ENCODE measurements around the gene CCDC142. TPM values are rescaled to one million over a fixed set of nuclear protein-coding genes. Genes with fewer than 3 reads are reported as not detected.

The CCDC142 gene
- total RNA-seq, 1 donor from 2014 or later = 41.3 TPM

DNA sequence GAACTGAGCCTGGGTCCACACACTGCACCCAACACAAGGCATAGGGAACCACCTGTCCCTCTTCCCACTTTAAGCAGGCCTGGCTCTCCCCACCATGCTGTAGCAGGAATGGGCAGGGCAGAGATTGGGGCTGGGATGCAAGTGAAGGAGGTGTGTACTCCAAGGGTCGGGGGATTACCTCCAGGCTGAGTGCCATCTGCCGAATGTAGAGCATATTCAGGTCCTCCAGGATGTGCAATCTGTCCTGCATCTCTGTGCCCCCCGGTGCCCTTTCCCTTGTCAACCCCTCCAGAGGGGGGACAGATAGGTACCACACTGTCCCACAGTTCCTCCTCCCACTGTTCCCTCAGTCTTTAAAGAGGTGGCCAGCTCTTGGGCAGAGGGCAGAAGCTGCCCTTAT is 43.4 kb downstream of the CCDC142 start:
- H3K4me1 ChIP-seq = peaks cover 44% of the 10 kb centered on the region
- peak in 1 of 2 donors; percentile 85 for DNase-seq (ENCODE audit: extremely low spot score in 2 of 2)
- peak overlapping the region; percentile 81 for H3K27ac ChIP-seq

DNA sequence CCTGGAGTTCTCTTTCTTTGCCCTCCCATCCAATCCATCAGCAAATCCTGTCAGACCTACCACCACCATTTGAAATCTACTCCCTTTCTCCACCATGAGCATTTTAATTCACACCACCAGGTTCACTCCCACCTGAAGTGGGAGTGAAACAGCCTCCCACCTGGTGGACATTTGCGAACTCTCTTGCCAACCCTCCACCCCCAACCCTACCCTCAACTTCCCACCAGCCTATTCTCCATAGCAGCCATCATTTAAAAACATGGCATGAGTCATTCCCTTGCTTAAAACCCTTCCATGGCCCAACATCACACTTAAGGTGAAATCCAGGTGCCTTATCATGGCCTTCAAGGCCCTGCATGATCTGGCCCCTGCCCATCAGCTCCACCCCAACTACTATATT is 44.5 kb downstream of the CCDC142 start:
- H3K4me1 ChIP-seq = peaks cover 44% of the 10 kb centered on the region
- no peak for DNase-seq (ENCODE audit: extremely low spot score in 2 of 2)
- H3K4me3 ChIP-seq = no peak overlapping the region
- intact Hi-C loops (cut with DNase I) = no loop called here
- no peaks in the 10 kb centered on the region for H3K36me3 ChIP-seq
- no peaks in the 10 kb centered on the region for H3K27me3 ChIP-seq
- H3K27ac ChIP-seq = no peak overlapping the region
- H3K9me3 ChIP-seq = no peaks in the 10 kb centered on the region
- TF ChIP-seq, protein P1, sequence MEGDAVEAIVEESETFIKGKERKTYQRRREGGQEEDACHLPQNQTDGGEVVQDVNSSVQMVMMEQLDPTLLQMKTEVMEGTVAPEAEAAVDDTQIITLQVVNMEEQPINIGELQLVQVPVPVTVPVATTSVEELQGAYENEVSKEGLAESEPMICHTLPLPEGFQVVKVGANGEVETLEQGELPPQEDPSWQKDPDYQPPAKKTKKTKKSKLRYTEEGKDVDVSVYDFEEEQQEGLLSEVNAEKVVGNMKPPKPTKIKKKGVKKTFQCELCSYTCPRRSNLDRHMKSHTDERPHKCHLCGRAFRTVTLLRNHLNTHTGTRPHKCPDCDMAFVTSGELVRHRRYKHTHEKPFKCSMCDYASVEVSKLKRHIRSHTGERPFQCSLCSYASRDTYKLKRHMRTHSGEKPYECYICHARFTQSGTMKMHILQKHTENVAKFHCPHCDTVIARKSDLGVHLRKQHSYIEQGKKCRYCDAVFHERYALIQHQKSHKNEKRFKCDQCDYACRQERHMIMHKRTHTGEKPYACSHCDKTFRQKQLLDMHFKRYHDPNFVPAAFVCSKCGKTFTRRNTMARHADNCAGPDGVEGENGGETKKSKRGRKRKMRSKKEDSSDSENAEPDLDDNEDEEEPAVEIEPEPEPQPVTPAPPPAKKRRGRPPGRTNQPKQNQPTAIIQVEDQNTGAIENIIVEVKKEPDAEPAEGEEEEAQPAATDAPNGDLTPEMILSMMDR (IDR thresholded peaks at IDR 0.05) = no peak
- TF ChIP-seq POLR2A (IDR thresholded peaks at IDR 0.05) = no peak
- TF ChIP-seq POLR2AphosphoS5 (IDR thresholded peaks at IDR 0.05; ENCODE audit: insufficient read depth in 1 of 2, low read depth in 1 of 2) = no peak

More for the DNA sequence above, 43.4 kb downstream of the CCDC142 start:
- TF ChIP-seq, protein P1 (IDR thresholded peaks at IDR 0.05) = no peak
- TF ChIP-seq POLR2A (IDR thresholded peaks at IDR 0.05) (no peak), POLR2AphosphoS5 (IDR thresholded peaks at IDR 0.05; ENCODE audit: insufficient read depth in 1 of 2, low read depth in 1 of 2) (no peak)
- no peaks in the 10 kb centered on the region for H3K27me3 ChIP-seq
- intact Hi-C loops (cut with DNase I) = no loop called here
- H3K4me3 ChIP-seq = peak overlapping the region; percentile 47 to 58
- no peaks in the 10 kb centered on the region for H3K9me3 ChIP-seq
- H3K36me3 ChIP-seq = no peaks in the 10 kb centered on the region

DNA sequence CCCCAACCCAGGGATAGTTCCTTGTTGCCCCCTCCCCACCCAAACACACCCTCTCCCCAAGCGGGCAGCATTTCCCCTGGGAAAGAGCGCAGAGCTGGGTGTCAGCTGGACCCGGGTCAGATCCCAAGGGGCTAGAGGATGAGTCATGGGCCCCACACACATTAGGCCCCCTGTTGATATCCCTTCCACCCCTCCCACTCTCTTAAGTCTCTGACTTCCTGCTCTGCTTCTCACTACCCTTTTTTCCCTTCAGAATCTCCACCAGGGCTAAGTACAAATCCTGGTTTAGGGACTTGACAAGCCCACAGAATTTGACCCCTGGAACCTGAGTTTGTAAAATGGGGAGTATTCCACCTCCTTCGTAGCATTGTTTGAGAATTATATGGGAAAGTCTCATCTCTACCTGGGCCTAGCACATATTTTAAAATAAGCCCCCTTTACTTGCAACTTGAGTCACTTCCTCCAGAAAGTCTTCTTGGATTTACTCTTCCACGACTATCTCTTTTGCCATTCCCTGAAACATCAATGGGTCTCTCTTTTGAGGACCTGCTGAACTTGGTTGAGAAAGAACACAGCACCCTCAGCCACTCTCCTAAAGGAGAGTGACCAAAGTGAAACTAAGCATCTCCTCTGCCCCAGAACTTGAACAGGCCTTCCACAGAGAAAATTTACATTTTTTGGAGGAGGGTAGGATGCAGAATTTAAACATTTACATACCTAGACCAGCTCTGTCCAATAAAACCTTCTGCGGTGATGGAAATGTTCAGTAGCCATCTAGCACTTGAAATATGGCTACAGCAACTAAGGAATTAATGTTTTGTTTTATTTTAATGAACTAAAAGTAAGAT is 45.7 kb downstream of the CCDC142 start:
- no peaks in the 10 kb centered on the region for H3K36me3 ChIP-seq
- H3K9me3 ChIP-seq = no peaks in the 10 kb centered on the region
- intact Hi-C loops (cut with DNase I) = no loop called here
- no peaks in the 10 kb centered on the region for H3K27me3 ChIP-seq
- no peak for DNase-seq (ENCODE audit: extremely low spot score in 2 of 2)
- no peak overlapping the region for H3K4me3 ChIP-seq
- peaks cover 42% of the 10 kb centered on the region for H3K4me1 ChIP-seq
- H3K27ac ChIP-seq = no peak overlapping the region
- TF ChIP-seq POLR2A (IDR thresholded peaks at IDR 0.05) = no peak
- TF ChIP-seq, protein P1 (IDR thresholded peaks at IDR 0.05) = no peak

DNA sequence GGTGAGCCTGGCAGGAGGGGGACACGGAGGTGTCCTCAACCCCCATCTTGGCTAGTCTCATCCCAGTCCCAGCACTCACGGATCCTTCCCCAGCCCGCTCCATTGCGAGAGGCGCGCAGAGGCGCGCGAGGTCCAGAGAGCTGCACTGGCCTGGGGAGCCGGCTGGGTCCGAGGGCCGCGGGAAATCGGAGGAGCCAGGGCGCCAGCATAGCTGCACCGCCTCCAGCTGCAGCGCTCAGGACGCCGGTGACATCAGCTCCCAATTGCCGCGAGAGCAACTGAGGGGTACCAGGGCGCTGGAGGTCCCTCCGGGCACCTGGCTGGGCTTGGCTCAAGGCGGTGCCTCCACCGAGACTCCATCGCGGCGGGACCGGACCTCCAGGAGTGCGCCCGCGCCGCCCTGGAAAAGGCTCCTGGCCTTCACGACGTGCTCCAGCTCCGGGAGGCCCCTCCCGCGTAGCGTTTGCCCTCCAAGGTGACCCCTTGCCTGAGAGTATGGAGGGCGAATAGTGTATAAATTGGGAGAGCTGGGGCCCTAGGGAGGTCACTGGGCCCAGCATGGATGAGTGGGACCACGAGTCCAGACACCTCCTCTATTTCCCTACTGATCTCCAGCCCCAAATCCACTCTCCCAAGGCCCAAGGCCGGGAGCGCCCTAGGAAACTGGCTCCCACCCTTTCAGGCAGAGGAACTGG is 46.5 kb downstream of the CCDC142 start:
- Histone ChIP-seq H3K4me1 (peaks cover 34% of the 10 kb centered on the region), H3K4me3 (no peak overlapping the region), H3K9me3 (no peaks in the 10 kb centered on the region), H3K27me3 (no peaks in the 10 kb centered on the region), H3K36me3 (peaks cover 0 to 3% of the 10 kb centered on the region in 2 donors), H3K27ac (no peak overlapping the region)
- TF ChIP-seq, protein P1 (IDR thresholded peaks at IDR 0.05) = no peak
- TF ChIP-seq POLR2AphosphoS5 (IDR thresholded peaks at IDR 0.05; ENCODE audit: insufficient read depth in 1 of 2, low read depth in 1 of 2) = no peak
- TF ChIP-seq POLR2A (IDR thresholded peaks at IDR 0.05) = no peak
- no peak for DNase-seq (ENCODE audit: extremely low spot score in 2 of 2)
- intact Hi-C loops (cut with DNase I) = no loop called here

DNA sequence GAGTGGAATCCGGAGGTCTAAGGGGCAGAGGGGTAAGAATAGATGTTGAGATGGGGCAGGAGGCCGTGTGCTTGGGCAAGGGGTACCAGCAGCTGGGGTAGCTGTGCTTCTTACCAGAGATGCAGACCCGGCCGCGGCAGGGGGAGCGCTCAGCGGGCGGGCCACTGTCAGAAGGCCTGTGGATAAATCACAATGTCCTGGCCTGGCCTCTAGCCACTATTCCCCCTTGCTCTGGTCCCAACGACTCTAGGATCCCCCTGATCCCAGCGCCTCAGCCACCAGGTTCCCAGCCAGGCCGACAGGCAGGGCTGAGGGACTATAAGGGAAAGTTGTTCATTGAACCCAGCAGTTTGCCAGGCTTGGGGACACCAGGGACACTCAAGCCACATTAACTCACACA is 52.3 kb downstream of the CCDC142 start:
- TF ChIP-seq, protein P1 (IDR thresholded peaks at IDR 0.05) = no peak
- TF ChIP-seq POLR2A (IDR thresholded peaks at IDR 0.05) (no peak), POLR2AphosphoS5 (IDR thresholded peaks at IDR 0.05; ENCODE audit: insufficient read depth in 1 of 2, low read depth in 1 of 2) (no peak)
- no peak overlapping the region for H3K27ac ChIP-seq
- peaks cover 0 to 39% of the 10 kb centered on the region in 2 donors for H3K36me3 ChIP-seq
- H3K9me3 ChIP-seq = no peaks in the 10 kb centered on the region
- H3K27me3 ChIP-seq = no peaks in the 10 kb centered on the region
- no peak overlapping the region for H3K4me3 ChIP-seq
- intact Hi-C loops (cut with DNase I) = no loop called here
- no peak for DNase-seq (ENCODE audit: extremely low spot score in 2 of 2)
- no peaks in the 10 kb centered on the region for H3K4me1 ChIP-seq
